M059J (cell line): ENCODE measurements around the gene OGFOD3. TPM values are rescaled to one million over a fixed set of nuclear protein-coding genes. Genes with fewer than 3 reads are reported as not detected.
"Not testable (repeated sequence)": the region's sequence is repeated elsewhere in the genome, so short reads cannot be mapped to it uniquely, and the experiment has no call there.

Source experiments
- DNase-seq: peaks from one replicate; pipeline ENCODE4 v3.0.0-alpha.2; 2012; ENCODE audit warnings: low read depth
- total RNA-seq: library from RNA; depleted of rRNA; stranded (reverse); fragments of >200 nt; shearing (Covaris generic); gene quantifications from 2 replicates; pipeline ENCODE4 v1.2.3, GENCODE V29; 2014; rRNA removed

The OGFOD3 gene, protein sequence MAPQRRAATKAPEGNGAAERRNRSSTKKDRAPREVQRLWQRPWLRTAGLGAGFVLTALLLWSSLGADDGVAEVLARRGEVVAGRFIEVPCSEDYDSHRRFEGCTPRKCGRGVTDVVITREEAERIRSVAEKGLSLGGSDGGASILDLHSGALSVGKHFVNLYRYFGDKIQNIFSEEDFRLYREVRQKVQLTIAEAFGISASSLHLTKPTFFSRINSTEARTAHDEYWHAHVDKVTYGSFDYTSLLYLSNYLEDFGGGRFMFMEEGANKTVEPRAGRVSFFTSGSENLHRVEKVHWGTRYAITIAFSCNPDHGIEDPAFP
- total RNA-seq: 34.5 and 57.7 TPM in 2 replicates

DNA sequence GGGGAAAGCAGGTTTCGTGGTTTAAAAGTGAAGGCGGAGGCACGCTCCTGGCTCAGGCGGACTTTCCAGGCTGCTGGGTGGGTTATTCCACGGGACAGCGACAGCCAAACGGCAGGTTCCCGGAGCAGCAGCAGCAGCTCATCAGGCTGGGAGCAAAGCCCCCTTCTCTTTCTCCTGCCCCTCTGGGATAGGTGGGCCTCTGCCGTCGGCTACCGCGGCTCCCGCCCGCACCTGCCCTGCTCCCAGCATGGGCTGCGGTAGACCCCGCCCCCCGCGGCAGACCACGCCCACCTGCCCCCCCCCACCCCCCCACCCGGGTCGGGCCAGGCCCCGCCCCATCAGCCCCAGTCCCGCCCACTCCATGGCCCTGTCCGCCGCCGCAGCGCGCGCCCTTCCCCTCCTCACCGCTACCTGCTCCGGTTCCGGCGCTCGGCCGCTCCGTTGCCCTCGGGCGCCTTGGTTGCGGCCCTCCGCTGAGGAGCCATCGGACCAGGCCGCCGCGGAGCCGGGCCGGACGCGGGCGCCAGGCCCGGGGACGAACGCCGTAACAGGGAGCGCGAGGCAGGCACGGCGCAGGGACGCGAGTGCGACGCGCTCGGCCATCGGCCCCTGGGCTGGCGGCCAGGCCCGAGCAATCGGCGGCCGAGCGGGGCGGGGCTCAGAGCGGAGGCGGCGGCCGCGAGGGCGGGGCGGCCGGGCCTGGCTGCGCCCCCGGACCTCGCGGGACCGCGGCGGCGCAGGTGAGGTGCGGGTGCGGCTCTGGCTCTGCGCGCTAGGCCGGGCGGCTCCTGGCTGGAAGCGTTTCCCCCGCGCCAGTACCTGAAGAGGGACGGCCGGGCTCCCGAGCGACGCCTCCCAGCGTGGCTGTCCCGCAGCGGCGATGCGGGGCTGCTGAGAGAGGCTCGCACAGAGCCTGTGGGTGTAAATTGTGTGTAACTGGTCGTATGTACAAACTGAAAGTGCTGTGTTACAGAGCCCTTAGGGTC, at the start of gene OGFOD3, which contains the start of gene HEXD:
TSS of gene OGFOD3 (minus strand) at position 586 of the 986 bp plus-strand sequence. CDS start at position 485, 101 bp downstream.
TSS of gene HEXD (plus strand) at position 347 of the 986 bp plus-strand sequence. CDS start 1,453 bp downstream, outside the sequence.
- peak; percentile 77 for DNase-seq

DNA sequence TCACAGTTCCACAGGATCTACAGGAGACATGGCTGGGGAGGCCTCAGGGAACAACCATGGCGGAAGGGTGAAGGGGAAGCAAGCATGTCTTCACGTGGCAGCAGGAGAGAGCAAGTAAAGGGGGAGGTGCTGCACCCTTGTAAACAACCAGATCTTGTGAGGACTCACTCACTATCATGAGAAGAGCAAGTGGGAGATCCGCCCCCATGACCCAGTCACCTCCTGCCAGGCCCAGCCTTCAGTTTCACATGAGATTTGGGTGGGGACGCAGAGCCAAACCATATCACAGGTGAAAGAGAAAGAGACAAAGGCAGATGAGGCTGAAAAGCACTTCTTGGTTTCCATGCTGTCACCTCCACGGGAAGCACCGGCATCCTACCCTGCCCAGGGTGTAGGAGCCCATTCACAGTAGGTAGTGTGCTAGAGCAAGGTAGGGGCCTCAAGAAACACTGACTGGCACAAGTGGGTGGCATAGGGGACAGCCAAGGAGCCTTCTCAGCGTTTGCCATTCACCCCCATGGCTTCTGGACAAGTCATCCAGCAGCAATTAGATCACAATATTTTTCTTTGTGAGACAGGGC, 46.7 kb upstream of the OGFOD3 start:
- DNase-seq: no peak

DNA sequence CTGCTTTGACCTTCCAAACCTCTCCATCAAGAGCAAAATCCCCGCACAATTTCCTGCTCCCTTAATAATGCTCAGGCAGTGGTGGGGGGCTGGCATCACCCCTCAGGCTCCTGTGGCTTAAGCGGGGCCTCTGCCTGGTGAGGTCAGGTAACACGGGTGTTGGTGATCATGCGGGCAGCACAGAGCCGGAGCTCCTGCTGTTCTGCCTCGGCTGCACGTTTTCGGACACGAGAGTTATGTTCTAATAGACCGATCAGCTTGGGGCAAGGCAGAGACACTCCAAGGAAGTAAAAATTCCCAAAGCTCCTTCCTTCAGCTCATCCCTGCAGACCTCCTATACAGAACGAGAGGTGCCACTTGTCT, 46.2 kb upstream of the OGFOD3 start:
- DNase-seq: no peak

DNA sequence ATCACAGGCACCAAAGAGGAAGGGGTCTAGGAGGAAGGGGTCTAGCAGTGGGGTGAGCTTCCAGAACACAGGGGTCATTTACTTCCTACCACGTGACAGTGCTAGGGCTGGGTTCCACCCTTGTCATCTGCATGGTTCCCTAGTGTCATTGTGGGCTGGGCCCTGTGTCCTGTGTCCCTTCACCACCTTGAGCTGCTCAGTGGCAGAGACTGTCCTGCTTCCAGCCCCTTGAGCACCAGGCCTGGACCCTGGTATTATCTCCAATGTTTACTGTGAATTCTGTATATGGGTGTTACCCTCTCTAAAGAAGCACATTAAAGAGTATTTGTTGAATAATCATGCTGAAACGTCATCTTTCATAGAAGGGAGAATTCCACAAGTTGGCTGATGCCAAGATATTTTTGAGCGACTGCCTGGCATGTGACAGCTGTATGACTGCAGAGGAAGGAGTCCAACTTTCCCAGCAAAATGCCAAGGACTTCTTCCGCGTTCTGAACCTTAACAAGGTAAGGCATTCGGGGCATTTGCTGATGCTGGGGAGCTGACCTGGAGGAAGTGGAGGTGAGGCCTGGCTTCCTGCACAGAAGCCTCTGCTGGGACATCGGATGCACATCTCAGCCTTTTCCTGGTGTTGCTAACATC, 45.7 kb upstream of the OGFOD3 start:
- DNase-seq: no peak

DNA sequence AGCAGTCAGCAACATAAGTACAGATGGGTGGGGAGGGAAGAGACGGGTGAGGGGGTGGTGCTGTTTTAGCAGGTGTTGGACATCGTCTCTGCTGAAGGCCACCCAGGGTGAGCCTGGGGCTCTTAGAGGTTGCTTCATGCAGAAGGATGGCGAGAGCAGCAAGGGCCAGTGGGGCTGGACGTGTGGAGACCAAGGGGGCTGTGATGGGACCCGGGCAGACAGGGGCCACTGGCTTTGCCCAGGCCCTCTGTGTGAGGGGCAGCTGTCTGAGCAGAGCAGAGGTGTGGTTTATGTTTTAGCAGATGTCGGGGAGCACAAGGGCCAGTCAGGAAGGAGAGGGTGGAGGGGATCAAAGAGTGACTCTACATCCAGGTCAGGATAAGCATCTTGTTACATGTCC, 45.0 kb upstream of the OGFOD3 start:
- no peak for DNase-seq

DNA sequence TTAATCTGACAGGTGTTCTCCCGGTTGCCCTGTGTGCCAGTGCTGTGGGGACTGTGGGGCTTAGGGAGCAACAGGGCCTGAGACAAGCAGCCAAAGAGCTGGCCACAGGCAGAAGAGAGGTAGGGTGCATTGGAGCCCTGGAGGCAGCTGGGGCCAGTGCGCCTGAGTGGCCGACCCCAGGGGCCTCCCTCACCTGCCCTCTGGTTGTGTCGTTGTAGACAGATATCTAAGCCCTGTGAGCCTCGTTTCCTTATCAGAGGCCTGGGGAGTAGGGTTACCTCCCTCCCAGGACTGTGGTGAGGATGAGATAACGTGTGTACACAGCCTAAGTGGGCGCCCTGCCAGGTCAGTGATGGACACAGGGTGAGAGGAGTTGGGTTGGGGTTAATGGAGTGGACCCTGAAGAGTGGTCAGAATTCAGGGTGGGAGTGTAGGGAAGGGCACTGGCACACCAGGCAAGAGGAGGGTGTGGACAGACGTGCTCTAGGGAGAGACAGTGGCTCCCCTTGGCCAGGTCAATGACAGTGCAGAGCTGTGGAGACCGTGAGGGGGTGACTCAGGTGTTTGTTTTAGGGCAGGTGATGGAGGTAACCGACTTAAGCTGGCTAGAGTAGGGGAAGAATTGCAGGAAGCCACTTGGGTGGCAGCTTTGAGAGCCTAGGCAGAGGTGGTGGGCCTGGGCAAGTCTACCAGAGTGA, 43.6 kb upstream of the OGFOD3 start:
- no peak for DNase-seq

DNA sequence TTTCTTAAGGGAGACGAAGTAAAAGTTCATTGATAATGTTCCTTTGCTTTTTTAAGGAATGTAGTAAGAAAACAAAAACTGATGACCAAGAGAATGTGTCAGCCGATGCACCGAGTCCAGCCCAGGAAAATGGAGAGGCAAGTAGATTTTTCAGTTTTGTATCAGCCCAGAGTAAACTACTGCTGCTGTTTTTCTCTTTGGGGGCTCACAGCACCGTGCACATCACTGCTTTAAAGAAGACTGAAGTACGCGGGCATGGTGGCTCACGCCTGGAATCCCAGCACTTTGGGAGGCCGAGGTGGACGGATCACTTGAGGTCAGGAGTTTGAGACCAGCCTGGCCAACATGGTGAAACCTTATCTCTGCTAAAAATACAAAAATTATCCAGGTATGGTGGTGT, 41.5 kb upstream of the OGFOD3 start:
- not testable (repeated sequence) for DNase-seq

DNA sequence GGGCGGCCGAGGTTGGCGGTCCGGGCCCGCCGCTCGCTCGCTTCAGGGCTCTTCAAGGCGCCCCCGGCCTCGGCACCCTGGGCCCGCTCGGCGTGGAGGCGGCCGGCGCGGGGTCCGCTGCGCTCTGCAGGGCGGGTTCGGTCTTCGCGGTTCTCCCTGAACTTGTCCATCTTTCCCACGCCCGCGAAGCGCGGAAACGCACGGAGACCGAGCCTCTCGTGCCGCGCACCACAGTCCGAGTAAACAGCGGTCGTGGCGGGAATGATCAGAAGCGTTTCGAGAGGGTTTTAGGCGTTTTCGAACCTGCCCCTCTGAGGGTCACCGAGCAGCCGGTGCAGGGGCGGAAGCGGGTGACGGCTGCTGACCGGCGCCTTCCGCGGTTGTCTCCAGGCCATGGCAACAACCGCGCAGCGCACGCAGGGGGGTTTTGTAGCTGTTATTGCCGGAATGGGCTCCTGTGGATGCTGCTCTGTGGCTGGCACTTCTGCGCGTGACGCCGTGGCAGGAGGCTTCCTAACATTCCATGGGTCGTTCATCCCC, 40.6 kb upstream of the OGFOD3 start:
- DNase-seq: peak; percentile 51

DNA sequence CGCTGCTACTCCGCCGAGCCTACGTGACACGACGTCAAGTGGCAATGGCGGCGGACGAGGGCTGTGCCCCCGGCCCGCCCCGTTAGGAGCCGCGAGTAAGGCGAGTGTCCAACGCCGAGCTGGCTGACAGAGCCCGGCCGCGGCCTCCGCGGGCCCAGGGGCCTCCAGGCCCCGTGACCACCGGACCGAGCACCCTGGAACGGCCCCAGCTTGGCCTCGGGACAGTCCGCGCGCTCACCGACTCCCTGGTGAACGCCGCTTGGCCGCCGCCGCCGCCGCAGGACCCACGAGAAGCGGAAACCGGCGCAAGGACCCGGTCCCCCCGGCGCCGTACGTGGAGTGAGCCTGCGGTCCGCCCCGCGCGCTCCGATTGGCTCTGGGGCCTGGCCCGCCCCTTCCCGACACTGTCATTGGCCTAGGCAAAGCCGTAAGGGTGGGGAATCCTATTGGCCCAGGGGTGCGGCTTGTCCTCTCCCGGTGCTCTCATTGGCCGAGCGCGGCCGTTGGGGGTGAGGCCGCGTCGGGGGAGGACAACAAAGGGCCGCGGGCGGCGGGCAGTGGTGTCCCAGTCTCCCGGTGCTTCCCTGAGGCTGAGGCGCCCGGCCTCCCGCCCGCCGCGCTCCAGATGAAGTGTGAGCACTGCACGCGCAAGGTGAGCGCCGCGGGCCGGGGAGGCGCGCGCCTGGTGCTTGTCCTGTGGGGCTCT, 39.9 kb upstream of the OGFOD3 start, which contains the start of gene NARF:
TSS of gene NARF (plus strand) at position 563 of the 706 bp plus-strand sequence. CDS start at position 626, 63 bp downstream.
- DNase-seq: peak; percentile 98

DNA sequence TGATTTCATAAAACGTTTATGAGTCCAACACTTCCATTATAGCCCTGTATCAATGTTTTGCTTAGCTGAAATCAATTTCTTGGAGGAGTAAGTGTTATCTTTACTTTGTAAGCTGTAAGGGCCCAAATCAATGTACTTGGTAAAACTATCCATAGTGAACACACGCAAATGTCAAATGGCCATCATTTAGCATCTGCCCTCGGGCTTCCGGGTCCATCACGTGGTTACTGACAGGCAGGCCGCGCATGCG, 39.5 kb upstream of the OGFOD3 start:
- no peak for DNase-seq

DNA sequence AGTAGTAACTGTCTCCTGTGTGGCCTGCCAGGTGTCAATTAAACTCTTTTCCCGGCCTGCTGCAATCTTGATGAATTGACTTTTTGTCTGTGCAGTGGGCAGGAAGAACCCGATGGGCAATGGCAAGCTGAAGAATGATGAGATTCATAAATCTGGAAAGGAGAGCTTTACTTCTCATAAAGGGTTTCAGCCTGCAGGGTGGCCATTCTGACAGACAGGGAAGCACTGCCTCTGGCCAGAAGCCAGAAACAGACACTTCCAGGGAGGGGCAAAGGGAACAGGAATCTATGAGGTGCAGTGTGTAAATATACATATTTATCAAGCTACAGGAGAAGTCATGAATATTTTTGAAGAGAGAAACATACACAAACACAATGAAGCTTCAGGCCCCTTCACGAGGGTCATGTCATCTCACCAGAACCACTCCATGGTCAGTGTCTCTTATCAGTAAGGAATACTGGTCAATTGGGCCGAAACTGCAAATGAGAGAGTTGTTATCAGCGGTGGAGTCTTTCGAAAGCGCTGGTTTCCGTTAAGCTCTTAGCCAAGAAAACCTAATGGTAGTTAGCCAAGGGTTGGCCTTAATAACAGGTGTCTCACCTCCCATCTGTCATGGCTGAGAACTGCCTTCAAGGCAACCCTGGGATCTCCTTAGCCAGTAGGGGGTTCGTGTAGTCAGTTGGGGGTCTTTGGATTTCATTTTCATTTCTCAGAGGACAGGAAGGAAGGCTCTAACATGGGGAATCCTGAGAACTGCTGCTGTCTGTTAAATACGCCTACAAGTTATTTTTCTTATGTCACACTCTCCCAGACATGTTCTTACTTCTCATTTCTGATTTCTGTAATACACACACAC, 38.9 kb upstream of the OGFOD3 start:
- DNase-seq: no peak

DNA sequence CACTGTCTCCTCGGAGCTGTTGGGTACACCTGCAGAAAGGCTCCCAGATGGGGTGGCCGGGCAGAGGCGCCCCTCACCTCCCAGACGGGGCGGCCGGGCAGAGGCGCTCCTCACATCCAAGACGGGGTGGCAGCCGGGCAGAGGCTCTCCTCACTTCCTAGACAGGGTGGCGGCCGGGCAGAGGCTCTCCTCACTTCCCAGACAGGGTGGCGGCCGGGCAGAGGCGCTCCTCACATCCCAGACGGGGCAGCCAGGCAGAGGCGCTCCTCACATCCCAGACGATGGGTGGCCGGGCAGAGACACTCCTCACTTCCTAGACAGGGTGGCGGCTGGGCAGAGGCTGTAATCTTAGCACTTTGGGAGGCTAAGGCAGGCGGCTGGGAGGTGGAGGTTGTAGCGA, 35.3 kb upstream of the OGFOD3 start:
- DNase-seq: not testable (repeated sequence)

DNA sequence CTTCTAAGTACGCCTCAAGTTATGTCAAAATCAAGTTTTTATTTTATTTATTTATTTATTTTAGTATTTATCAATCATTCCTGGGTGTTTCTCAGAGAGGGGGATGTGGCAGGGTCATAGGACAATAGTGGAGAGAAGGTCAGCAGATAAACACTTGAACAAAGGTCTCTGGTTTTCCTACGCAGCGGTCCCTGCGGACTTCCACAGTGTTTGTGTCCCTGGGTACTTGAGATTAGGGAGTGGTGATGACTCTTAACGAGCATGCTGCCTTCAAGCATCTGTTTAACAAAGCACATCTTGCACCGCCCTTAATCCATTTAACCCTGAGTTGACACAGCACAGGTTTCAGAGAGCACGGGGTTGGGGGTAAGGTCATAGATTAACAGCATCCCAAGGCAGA, 34.8 kb upstream of the OGFOD3 start:
- not testable (repeated sequence) for DNase-seq

DNA sequence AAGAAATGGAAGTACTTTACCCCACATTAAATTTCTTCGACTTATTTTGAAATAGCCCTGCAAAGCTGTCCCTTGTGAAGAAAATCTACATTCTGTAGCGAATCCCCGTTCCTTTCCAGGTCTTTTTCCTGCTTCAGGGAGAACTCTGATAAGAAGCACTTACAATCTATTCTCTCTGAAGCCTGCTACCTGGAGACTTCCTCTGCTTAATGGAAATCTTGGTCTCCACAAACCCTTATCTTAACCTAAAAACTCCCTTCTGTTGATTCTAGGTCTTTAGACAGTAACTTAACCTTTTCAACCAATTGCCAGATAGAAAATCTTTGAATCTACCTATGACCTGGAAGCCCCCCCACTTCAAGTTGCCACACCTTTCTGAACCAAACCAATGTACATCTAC, 33.8 kb upstream of the OGFOD3 start:
- DNase-seq: no peak

DNA sequence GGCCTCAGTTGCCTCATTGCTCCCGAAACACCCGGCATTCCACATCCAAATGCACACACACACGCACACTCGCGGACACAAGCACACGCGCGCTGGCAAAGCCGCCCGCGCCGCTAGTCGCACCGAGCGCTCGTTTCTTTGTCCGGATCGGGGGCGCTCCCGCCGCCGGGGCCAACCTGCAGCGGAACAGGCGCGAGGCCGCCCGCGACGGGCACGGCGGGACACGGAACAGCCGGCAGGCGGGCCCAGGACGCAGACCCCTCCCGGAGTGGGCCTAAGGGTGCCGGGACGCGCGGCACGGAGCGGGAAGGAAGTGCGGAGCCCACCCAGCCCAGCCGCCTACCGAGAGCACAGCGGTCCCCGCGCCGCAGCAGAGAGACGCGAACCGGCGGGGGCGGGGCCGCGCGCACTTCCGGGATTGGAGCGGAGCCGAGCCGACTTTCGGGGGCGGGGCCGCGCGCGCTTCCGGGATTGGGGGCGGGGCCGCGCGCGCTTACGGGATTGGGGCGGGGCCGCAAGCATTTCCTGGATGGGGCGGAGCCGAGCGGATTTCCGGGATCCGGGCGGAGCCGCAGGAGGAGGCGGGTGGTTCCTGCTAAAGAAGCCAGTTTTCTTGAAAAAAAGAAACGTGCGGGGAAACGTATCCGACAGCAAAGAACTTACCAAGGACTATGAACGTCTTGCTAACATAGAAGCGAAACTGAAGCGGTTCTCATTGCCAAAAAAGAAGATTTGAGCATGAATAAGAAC, 32.1 kb upstream of the OGFOD3 start, which contains the start of gene CYBC1:
TSS of gene CYBC1 (minus strand) at position 396 of the 750 bp plus-strand sequence. CDS start 1,498 bp downstream, outside the sequence.
- peak; percentile 86 for DNase-seq

DNA sequence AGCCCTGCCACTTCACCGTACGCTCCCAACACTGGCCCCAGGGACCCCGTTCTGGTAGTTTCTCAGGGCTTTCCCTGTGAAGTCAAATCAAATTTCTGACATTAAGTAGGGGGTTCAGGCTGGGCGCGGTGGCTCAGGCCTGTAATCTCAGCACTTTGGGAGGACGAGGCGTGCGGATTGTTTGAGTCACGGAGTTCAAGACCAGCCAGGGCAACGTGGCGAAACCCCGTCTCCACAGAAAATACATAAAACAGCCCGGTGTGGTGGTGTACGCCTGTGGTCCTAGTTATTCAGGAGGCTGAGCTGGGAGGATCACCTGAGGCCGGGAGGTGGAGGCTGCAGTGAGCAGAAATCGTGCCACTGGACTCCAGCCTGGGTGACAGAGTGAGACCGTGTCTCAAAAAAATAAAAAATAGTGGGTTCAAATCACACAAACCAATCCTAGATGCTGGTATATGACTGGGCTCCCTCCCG, 31.5 kb upstream of the OGFOD3 start:
- no peak for DNase-seq

DNA sequence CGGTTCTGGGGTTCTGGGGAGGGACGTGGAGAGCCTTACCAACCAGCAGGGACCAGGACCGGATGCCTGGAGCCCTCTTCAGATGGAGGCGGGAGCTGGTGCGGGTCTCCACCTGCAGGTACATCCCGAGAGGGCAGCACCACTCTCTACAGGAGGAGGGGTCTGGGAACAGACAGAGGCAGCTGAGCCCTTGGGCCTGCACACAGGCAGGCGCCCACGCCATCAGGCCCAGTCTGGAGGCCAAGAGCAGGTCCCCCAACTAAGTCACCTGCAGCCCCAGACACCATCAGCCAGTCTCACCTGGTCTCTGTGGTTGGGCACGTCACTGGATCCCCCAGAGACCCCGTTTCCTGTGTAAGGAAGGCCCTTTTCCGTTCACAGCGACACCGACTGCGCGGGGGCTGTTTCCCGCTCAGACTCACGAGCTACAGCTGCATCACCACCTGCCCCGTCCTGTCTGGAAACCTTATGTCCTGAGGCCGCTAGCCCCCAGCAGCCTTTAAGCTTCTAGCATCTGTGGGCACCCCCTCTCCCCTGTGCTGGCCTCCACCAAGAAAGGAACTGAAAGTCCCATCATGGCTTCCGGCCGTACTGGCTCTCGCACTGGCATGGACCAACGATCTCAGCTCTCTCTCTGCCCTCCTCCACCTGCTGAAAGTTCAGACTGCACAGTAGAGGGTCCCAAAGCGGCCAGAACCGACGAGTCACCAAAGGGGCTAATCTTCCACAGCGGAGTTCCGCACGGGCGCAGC, 30.9 kb upstream of the OGFOD3 start:
- no peak for DNase-seq

DNA sequence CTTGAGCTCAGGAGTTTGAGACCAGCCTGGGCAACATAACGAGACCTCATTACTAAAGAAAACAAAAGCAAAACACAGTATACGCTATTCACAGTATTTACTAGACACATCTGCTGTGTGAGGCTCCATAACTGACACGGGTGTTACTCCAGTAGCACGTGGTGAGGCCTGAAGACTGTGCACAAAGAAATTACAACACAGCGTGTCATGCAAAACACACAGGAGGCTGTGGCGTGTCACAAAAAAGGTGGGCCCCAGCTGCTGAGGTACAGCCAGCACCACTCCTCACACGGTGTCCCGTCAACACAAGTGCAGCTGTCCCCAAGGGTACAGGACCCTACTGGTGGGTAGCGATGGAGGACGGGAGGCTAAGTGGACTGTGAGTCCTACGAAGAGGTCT, 29.5 kb upstream of the OGFOD3 start:
- DNase-seq: no peak
